ENCODE measurements around the gene PRR18. TPM values are rescaled to one million over a fixed set of nuclear protein-coding genes. Genes with fewer than 3 reads are reported as not detected.
"Not testable (repeated sequence)": the region's sequence is repeated elsewhere in the genome, so short reads cannot be mapped to it uniquely, and the experiment has no call there.

PRR18 gene
- total RNA-seq, 1 donor from 2014 or later: not detected

DNA sequence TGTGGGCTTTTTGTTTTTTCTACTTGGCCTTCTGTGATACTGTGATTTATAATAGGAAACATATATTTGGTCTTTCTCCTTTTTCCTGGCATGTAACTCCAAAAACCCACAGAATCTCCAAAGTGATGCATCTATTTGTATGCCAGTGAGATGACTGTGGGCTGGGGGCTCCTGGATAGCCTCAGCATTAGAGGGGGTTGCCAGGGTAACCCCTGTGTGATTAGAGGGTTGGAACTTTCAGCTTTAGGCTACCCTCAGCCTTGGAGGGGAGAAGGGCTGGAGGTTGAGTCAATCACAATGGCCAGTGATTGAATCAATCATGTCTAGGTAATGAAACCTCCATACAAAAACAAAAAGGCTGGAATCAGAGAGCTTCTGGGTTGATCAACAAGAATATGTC, 44.7 kb upstream of the PRR18 start:
- H3K4me3 Mint-ChIP-seq (ENCODE audit: unreplicated experiment): no peak overlapping the region
- no peaks in the 10 kb centered on the region for H3K36me3 Mint-ChIP-seq (ENCODE audit: unreplicated experiment)
- no peak for DNase-seq (ENCODE audit: extremely low spot score, unreplicated experiment)
- H3K9me3 Mint-ChIP-seq (ENCODE audit: unreplicated experiment): peaks cover 16% of the 10 kb centered on the region
- TF ChIP-seq, protein P1, sequence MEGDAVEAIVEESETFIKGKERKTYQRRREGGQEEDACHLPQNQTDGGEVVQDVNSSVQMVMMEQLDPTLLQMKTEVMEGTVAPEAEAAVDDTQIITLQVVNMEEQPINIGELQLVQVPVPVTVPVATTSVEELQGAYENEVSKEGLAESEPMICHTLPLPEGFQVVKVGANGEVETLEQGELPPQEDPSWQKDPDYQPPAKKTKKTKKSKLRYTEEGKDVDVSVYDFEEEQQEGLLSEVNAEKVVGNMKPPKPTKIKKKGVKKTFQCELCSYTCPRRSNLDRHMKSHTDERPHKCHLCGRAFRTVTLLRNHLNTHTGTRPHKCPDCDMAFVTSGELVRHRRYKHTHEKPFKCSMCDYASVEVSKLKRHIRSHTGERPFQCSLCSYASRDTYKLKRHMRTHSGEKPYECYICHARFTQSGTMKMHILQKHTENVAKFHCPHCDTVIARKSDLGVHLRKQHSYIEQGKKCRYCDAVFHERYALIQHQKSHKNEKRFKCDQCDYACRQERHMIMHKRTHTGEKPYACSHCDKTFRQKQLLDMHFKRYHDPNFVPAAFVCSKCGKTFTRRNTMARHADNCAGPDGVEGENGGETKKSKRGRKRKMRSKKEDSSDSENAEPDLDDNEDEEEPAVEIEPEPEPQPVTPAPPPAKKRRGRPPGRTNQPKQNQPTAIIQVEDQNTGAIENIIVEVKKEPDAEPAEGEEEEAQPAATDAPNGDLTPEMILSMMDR (IDR thresholded peaks at IDR 0.05): no peak
- H3K27ac Mint-ChIP-seq (ENCODE audit: unreplicated experiment): no peak overlapping the region
- no peaks in the 10 kb centered on the region for H3K4me1 Mint-ChIP-seq (ENCODE audit: unreplicated experiment)
- peaks cover 66% of the 10 kb centered on the region for H3K27me3 Mint-ChIP-seq (ENCODE audit: unreplicated experiment)

DNA sequence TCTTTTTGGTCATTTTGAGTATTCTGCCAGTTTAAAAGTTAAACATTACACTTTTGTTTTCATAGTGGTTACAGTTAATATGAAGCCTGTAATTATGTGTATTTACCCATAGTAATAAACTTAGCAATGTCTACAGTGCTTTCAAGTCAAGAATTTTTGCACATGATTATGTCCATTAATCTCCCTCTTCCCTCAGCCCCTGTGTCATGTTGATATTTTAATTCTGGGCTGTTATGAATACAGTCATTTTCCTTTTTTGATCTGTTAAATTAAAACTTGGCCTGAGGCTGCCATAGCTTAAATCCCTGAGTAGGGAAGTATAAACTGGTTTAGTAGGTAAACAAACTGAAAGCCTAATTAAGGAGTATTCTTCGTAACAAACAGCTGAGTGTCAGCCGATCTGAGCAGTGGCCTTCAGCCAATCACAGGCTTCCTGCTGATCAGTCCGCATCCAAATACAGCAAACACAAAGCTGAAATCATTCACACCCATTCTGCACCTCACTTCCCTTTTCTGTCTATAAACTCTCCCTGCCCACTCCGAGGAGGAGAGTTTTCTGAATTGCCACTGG, 43.6 kb upstream of the PRR18 start:
- TF ChIP-seq, protein P1 (IDR thresholded peaks at IDR 0.05): no peak
- H3K4me1 Mint-ChIP-seq (ENCODE audit: unreplicated experiment): no peaks in the 10 kb centered on the region
- no peak overlapping the region for H3K27ac Mint-ChIP-seq (ENCODE audit: unreplicated experiment)
- H3K36me3 Mint-ChIP-seq (ENCODE audit: unreplicated experiment): no peaks in the 10 kb centered on the region
- DNase-seq (ENCODE audit: extremely low spot score, unreplicated experiment): no peak
- H3K9me3 Mint-ChIP-seq (ENCODE audit: unreplicated experiment): peaks cover 16% of the 10 kb centered on the region
- peaks cover 71% of the 10 kb centered on the region for H3K27me3 Mint-ChIP-seq (ENCODE audit: unreplicated experiment)
- no peak overlapping the region for H3K4me3 Mint-ChIP-seq (ENCODE audit: unreplicated experiment)

DNA sequence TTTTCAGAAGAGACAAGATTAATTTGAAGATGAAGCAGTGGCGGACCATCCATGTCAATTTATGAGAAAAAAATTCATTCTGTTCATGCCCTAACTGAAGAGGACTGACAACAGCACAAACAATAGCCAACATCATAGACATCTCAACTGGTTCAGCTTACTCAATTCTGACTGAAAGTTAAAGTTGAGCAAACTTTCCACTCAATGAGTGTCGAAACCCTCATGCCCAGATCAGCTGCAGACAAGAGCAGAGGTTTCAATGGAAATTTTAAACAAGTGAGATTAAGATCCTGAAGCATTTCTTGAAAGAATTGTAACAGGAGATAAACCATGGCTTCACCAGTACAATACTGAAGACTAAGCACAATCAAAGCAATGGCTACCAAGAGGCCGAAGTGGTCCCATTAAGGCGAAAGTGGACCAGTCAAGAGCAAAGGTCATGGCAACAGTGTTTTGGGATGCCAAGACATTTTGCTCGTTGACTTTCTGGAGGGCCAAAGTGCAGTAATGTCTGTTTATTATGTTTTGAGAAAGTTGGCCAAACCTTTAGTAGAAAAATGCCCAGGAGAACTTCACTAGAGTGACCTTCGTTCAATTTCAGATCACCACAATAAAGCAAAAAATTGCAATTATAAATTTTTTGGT, 40.2 kb upstream of the PRR18 start:
- Mint-ChIP-seq H3K27ac (ENCODE audit: unreplicated experiment) (no peak overlapping the region), H3K4me3 (ENCODE audit: unreplicated experiment) (no peak overlapping the region), H3K4me1 (ENCODE audit: unreplicated experiment) (peaks cover 3% of the 10 kb centered on the region), H3K9me3 (ENCODE audit: unreplicated experiment) (peaks cover 16% of the 10 kb centered on the region), H3K27me3 (ENCODE audit: unreplicated experiment) (peaks cover 63% of the 10 kb centered on the region), H3K36me3 (ENCODE audit: unreplicated experiment) (no peaks in the 10 kb centered on the region)
- DNase-seq (ENCODE audit: extremely low spot score, unreplicated experiment): no peak
- TF ChIP-seq, protein P1 (IDR thresholded peaks at IDR 0.05): no peak

DNA sequence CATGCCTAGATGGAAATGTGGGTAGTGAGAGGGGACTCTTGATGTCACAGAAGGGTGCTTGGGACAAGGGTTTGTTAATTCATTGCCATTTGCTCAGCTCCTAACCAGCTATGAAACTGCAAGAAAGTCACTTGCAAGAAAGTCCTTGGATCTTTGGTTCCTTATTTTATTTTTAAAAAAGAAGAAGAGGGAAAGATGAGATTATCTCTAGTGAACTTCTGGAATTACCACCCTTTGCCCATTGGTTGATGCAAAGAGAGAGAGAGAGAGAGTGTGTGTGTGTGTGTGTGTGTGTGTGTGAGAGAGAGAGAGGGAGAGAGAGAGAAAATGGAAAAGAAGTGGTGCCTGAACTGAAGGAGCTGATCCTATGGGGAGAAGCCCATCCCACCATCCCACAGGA, 38.8 kb upstream of the PRR18 start:
- Mint-ChIP-seq H3K36me3 (ENCODE audit: unreplicated experiment) (no peaks in the 10 kb centered on the region), H3K27ac (ENCODE audit: unreplicated experiment) (no peak overlapping the region), H3K9me3 (ENCODE audit: unreplicated experiment) (peaks cover 16% of the 10 kb centered on the region), H3K4me3 (ENCODE audit: unreplicated experiment) (no peak overlapping the region), H3K4me1 (ENCODE audit: unreplicated experiment) (peaks cover 6% of the 10 kb centered on the region), H3K27me3 (ENCODE audit: unreplicated experiment) (peaks cover 49% of the 10 kb centered on the region)
- DNase-seq (ENCODE audit: extremely low spot score, unreplicated experiment): no peak
- TF ChIP-seq, protein P1 (IDR thresholded peaks at IDR 0.05): no peak

DNA sequence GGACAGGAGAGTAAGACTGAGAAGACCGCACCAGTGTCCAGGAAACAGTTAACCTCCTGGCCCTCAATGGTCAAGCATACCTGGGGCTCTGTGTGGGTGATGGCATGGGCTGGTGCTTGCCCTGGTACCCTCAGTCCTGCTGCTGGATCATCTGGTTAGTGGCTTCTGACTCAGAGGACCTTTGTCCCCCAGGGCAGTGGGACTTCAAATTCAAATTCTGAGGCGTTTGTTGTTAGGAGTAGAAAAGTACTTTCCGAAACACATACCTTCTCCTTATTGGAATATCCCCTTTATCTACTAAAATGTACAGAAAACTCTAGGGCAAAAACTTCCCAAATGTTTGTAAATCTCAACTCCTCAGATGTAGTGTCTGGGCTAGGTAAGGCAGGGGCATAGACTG, 38.3 kb upstream of the PRR18 start:
- H3K36me3 Mint-ChIP-seq (ENCODE audit: unreplicated experiment): no peaks in the 10 kb centered on the region
- H3K27ac Mint-ChIP-seq (ENCODE audit: unreplicated experiment): no peak overlapping the region
- H3K4me1 Mint-ChIP-seq (ENCODE audit: unreplicated experiment): peaks cover 11% of the 10 kb centered on the region
- TF ChIP-seq, protein P1 (IDR thresholded peaks at IDR 0.05): no peak
- DNase-seq (ENCODE audit: extremely low spot score, unreplicated experiment): no peak
- H3K4me3 Mint-ChIP-seq (ENCODE audit: unreplicated experiment): no peak overlapping the region
- H3K27me3 Mint-ChIP-seq (ENCODE audit: unreplicated experiment): peaks cover 45% of the 10 kb centered on the region
- H3K9me3 Mint-ChIP-seq (ENCODE audit: unreplicated experiment): peaks cover 14% of the 10 kb centered on the region

DNA sequence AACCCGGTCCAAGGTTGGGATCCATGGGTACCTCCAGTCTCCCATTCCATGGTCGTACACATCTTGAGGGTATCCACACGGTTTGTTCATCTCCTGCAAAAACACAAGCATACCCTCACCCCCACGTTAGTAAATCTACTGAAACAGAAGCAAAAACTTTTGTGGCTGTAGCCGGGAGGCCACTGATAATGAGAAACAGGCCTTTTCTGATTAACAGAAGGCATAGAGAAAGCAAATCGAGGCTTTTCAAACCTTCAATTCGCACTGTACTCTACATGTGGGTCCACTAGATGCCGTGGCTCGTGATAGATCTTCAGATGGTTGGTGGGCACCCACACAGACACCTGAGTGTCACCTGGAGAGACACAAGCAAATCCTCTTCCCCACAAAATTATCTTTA, 37.5 kb upstream of the PRR18 start:
- peaks cover 13% of the 10 kb centered on the region for H3K4me1 Mint-ChIP-seq (ENCODE audit: unreplicated experiment)
- not testable (repeated sequence) for H3K36me3 Mint-ChIP-seq (ENCODE audit: unreplicated experiment); H3K4me3 Mint-ChIP-seq (ENCODE audit: unreplicated experiment); DNase-seq (ENCODE audit: extremely low spot score, unreplicated experiment); H3K27ac Mint-ChIP-seq (ENCODE audit: unreplicated experiment)
- H3K27me3 Mint-ChIP-seq (ENCODE audit: unreplicated experiment): peaks cover 37% of the 10 kb centered on the region
- peaks cover 10% of the 10 kb centered on the region for H3K9me3 Mint-ChIP-seq (ENCODE audit: unreplicated experiment)

DNA sequence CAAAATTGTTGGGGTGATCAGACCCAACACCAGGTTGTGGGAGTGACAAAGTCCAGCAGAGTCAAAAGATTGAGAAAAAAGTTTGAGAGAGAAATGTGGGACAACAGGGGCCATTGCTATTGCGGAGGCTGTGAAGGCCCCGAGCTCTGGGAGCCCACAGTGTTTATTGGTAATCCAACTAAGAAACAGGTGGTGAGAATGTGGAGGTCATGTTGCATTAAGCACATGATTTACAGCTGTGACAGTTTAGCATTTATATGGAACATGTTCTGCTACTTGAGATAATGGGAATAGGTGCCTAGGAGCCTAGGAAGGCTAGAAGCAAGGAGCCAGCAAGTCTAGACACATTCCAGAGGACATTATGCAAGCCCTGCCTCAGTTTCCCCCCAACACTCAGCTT, 36.7 kb upstream of the PRR18 start:
- H3K4me3 Mint-ChIP-seq (ENCODE audit: unreplicated experiment); H3K27ac Mint-ChIP-seq (ENCODE audit: unreplicated experiment); DNase-seq (ENCODE audit: extremely low spot score, unreplicated experiment); H3K9me3 Mint-ChIP-seq (ENCODE audit: unreplicated experiment); H3K36me3 Mint-ChIP-seq (ENCODE audit: unreplicated experiment): not testable (repeated sequence)
- Mint-ChIP-seq H3K27me3 (ENCODE audit: unreplicated experiment) (peaks cover 31% of the 10 kb centered on the region), H3K4me1 (ENCODE audit: unreplicated experiment) (peaks cover 13% of the 10 kb centered on the region)
